HepG2 (cell line): ENCODE measurements around the gene CDH2. TPM values are rescaled to one million over a fixed set of nuclear protein-coding genes. Genes with fewer than 3 reads are reported as not detected.
A peak's percentile ranks its signal among the peaks of the same experiment; 100 is the strongest.

Experiments
- DNMT1 ChIP-seq: sonication (generic); formaldehyde crosslinking; IDR thresholded peaks from 2 replicates; pipeline ENCODE4 v1.5.1; 2020; ENCODE audit warnings: mild to moderate bottlenecking, missing genetic modification reagents
- E2F1 ChIP-seq: sonication (generic); formaldehyde crosslinking; IDR thresholded peaks from 2 replicates; pipeline ENCODE4 v1.5.0; 2020; ENCODE audit warnings: missing genetic modification reagents
- FOXA3 ChIP-seq: IDR thresholded peaks from 2 replicates; pipeline ENCODE4 v1.6.1; 2016; ENCODE audit warnings: missing genetic modification reagents, missing compliant biosample characterization
- HNF4A ChIP-seq: sonication (generic); formaldehyde crosslinking; IDR thresholded peaks from 2 replicates; pipeline ENCODE4 v1.4.0; 2020; ENCODE audit warnings: missing genetic modification reagents
- IRF2 ChIP-seq: IDR thresholded peaks from 2 replicates; pipeline ENCODE4 v1.6.1; 2018; ENCODE audit warnings: missing genetic modification reagents, missing compliant biosample characterization
- KAT7 ChIP-seq: IDR thresholded peaks from 2 replicates; pipeline ENCODE4 v1.6.1; 2018; ENCODE audit warnings: borderline replicate concordance, missing compliant biosample characterization
- MED8 ChIP-seq: sonication (generic); formaldehyde crosslinking; IDR thresholded peaks from 2 replicates; pipeline ENCODE4 v1.8.1; 2023; ENCODE audit warnings: mild to moderate bottlenecking, missing genetic modification reagents; ENCODE audit not compliant: insufficient replicate concordance
- NR3C1 ChIP-seq: sonication (generic); formaldehyde crosslinking; IDR thresholded peaks from 2 replicates; pipeline ENCODE4 v1.4.0; 2020; ENCODE audit warnings: missing genetic modification reagents
- SMAD1 ChIP-seq: sonication (generic); formaldehyde crosslinking; IDR thresholded peaks from 2 replicates; pipeline ENCODE4 v1.4.0; 2020; ENCODE audit warnings: missing genetic modification reagents, low read depth, mild to moderate bottlenecking, borderline replicate concordance
- TBL1XR1 ChIP-seq: fragments of 150-350 bp; IDR thresholded peaks from 2 replicates; pipeline ENCODE4 v1.6.1; 2014; ENCODE audit warnings: borderline replicate concordance, low read length; ENCODE audit not compliant: partially characterized antibody
- ZFP1 ChIP-seq: IDR thresholded peaks from 2 replicates; pipeline ENCODE4 v1.6.1; 2016
- ZFY ChIP-seq: sonication (generic); formaldehyde crosslinking; IDR thresholded peaks from 2 replicates; pipeline ENCODE4 v1.4.0; 2020; ENCODE audit warnings: missing genetic modification reagents
- ZNF12 ChIP-seq: sonication (generic); formaldehyde crosslinking; IDR thresholded peaks from 2 replicates; pipeline ENCODE4 v1.5.0; 2020; ENCODE audit warnings: missing genetic modification reagents
- ZNF678 ChIP-seq: sonication (generic); formaldehyde crosslinking; IDR thresholded peaks from 2 replicates; pipeline ENCODE4 v1.4.0; 2020; ENCODE audit warnings: mild to moderate bottlenecking, missing genetic modification reagents
- ZSCAN12 ChIP-seq: sonication (generic); formaldehyde crosslinking; IDR thresholded peaks from 2 replicates; pipeline ENCODE4 v1.9.0; 2021; ENCODE audit warnings: mild to moderate bottlenecking, missing genetic modification reagents
- ZSCAN20 ChIP-seq: sonication (generic); formaldehyde crosslinking; IDR thresholded peaks from 2 replicates; pipeline ENCODE4 v1.4.0; 2020; ENCODE audit warnings: missing genetic modification reagents, mild to moderate bottlenecking, borderline replicate concordance
- polyA plus RNA-seq, 8 experiments: library from polyadenylated mRNA; depleted of rRNA in 3 of 8; stranded (reverse) in 7 of 8; unstranded in 1 of 8; fragments of >200 nt; fragmentation: Illumina TruSeq in 4 of 8; extraction: Trizol in 4 of 8; gene quantifications; 2 replicates each; pipeline versions ENCODE4 v1.2.1 to v1.2.3, GENCODE V29; 2011 to 2016; ENCODE audit warnings: low read depth in 4 of 8, missing spikeins in 1 of 8, mixed read lengths in 1 of 8; ENCODE audit not compliant: insufficient read depth in 1 of 8
- total RNA-seq, 5 experiments: library from RNA; depleted of rRNA; stranded (reverse); fragments of >200 nt; fragmentation: Illumina TruSeq; extraction: Trizol; gene quantifications; 2 replicates each; pipeline ENCODE4 v1.2.3, GENCODE V29; 2016; ENCODE audit warnings: low read depth in 1 of 5
- TF ChIP-seq, protein P1 (sequence below): sonication (generic); formaldehyde crosslinking; IDR thresholded peaks from 2 replicates; pipeline ENCODE4 v1.5.1; 2020; ENCODE audit warnings: missing genetic modification reagents, mild to moderate bottlenecking, borderline replicate concordance
- TF ChIP-seq, protein P2 (sequence below): sonication (generic); formaldehyde crosslinking; IDR thresholded peaks from 2 replicates; pipeline ENCODE4 v1.8.0; 2022; ENCODE audit warnings: mild to moderate bottlenecking, missing genetic modification reagents, moderate library complexity
- TF ChIP-seq, protein P3 (sequence below): IDR thresholded peaks from 2 replicates; pipeline ENCODE4 v1.6.1; 2016
- TF ChIP-seq, protein P4 (sequence below): sonication (generic); formaldehyde crosslinking; IDR thresholded peaks from 2 replicates; pipeline ENCODE4 v1.4.0; 2020; ENCODE audit warnings: mild to moderate bottlenecking, missing genetic modification reagents

Gene CDH2
- total and polyA plus RNA-seq, 2 of the 13 experiments (the other 11 are each of a cell fraction or from before 2014, with no cell fraction given), result 18.6 to 36.1 TPM

GRCh38 chr18:28116461-28116860, 60.5 kb downstream of the CDH2 start (continued):
- no peak for TF ChIP-seq TBL1XR1
- TF ChIP-seq ZNF12 (CRISPR knock-in tag), result no peak
- no peak for TF ChIP-seq ZNF678 (CRISPR knock-in tag)
- TF ChIP-seq, protein P1, sequence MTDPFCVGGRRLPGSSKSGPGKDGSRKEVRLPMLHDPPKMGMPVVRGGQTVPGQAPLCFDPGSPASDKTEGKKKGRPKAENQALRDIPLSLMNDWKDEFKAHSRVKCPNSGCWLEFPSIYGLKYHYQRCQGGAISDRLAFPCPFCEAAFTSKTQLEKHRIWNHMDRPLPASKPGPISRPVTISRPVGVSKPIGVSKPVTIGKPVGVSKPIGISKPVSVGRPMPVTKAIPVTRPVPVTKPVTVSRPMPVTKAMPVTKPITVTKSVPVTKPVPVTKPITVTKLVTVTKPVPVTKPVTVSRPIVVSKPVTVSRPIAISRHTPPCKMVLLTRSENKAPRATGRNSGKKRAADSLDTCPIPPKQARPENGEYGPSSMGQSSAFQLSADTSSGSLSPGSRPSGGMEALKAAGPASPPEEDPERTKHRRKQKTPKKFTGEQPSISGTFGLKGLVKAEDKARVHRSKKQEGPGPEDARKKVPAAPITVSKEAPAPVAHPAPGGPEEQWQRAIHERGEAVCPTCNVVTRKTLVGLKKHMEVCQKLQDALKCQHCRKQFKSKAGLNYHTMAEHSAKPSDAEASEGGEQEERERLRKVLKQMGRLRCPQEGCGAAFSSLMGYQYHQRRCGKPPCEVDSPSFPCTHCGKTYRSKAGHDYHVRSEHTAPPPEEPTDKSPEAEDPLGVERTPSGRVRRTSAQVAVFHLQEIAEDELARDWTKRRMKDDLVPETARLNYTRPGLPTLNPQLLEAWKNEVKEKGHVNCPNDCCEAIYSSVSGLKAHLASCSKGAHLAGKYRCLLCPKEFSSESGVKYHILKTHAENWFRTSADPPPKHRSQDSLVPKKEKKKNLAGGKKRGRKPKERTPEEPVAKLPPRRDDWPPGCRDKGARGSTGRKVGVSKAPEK (CRISPR knock-in tag), result no peak
- TF ChIP-seq, protein P2, sequence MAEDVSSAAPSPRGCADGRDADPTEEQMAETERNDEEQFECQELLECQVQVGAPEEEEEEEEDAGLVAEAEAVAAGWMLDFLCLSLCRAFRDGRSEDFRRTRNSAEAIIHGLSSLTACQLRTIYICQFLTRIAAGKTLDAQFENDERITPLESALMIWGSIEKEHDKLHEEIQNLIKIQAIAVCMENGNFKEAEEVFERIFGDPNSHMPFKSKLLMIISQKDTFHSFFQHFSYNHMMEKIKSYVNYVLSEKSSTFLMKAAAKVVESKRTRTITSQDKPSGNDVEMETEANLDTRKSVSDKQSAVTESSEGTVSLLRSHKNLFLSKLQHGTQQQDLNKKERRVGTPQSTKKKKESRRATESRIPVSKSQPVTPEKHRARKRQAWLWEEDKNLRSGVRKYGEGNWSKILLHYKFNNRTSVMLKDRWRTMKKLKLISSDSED (CRISPR knock-in tag), result no peak
- no peak for TF ChIP-seq FOXA3 (CRISPR knock-in tag)
- no peak for TF ChIP-seq E2F1 (CRISPR knock-in tag)
- no peak for TF ChIP-seq DNMT1 (CRISPR knock-in tag)
- TF ChIP-seq MED8 (CRISPR knock-in tag), result no peak
- TF ChIP-seq, protein P3, sequence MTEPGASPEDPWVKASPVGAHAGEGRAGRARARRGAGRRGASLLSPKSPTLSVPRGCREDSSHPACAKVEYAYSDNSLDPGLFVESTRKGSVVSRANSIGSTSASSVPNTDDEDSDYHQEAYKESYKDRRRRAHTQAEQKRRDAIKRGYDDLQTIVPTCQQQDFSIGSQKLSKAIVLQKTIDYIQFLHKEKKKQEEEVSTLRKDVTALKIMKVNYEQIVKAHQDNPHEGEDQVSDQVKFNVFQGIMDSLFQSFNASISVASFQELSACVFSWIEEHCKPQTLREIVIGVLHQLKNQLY (CRISPR knock-in tag), result no peak
- TF ChIP-seq ZSCAN12 (CRISPR knock-in tag), result no peak
- TF ChIP-seq NR3C1 (CRISPR knock-in tag), result no peak
- peak; percentile 33; the same call in 1 of the 2 replicates for TF ChIP-seq HNF4A
- TF ChIP-seq, protein P4, sequence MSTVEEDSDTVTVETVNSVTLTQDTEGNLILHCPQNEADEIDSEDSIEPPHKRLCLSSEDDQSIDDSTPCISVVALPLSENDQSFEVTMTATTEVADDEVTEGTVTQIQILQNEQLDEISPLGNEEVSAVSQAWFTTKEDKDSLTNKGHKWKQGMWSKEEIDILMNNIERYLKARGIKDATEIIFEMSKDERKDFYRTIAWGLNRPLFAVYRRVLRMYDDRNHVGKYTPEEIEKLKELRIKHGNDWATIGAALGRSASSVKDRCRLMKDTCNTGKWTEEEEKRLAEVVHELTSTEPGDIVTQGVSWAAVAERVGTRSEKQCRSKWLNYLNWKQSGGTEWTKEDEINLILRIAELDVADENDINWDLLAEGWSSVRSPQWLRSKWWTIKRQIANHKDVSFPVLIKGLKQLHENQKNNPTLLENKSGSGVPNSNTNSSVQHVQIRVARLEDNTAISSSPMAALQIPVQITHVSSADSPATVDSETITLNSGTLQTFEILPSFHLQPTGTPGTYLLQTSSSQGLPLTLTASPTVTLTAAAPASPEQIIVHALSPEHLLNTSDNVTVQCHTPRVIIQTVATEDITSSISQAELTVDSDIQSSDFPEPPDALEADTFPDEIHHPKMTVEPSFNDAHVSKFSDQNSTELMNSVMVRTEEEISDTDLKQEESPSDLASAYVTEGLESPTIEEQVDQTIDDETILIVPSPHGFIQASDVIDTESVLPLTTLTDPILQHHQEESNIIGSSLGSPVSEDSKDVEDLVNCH, result no peak
- no peak for TF ChIP-seq IRF2 (CRISPR knock-in tag)
- TF ChIP-seq ZFP1 (CRISPR knock-in tag), result no peak
- TF ChIP-seq ZSCAN20 (CRISPR knock-in tag), result no peak
- TF ChIP-seq ZFY, result no peak
- no peak for TF ChIP-seq SMAD1 (CRISPR knock-in tag)
- no peak for TF ChIP-seq KAT7 (CRISPR knock-in tag)
